CD4-positive, alpha-beta T cell (primary cell): ENCODE results near the gene CD58. TPM values are rescaled to one million over a fixed set of nuclear protein-coding genes. Genes with fewer than 3 reads are reported as not detected.

Experiments
- ATAC-seq: fragments of 200-7000 bp; cut with Tn5 transposase; one replicate; pipeline ENCODE4 v1.10.0; 2022; ENCODE audit warnings: mild to moderate bottlenecking; ENCODE audit not compliant: poor library complexity
- CTCF ChIA-PET: fragments of 350-600 bp; sonication (Branson Sonifier 250); formaldehyde crosslinking; loops from one replicate; lab custom pipeline; 2021; ENCODE audit warnings: antibody characterized with exemption, inconsistent platforms; lab: Charles Lee
- POLR2A ChIA-PET: fragments of 350-600 bp; sonication (Branson Sonifier 250); formaldehyde crosslinking; loops from one replicate; lab custom pipeline; 2021; ENCODE audit warnings: antibody characterized with exemption, inconsistent platforms; lab: Charles Lee
- DNase-seq, 14 experiments: peaks; one replicate each; pipeline ENCODE4 v3.0.0-alpha.2; 2013 to 2020; ENCODE audit warnings: mixed read lengths in 2 of 14
- H3K27ac ChIP-seq, 2 donors: one replicate each; pipeline versions ENCODE4 v1.5.1 to v1.7.0; 2013; ENCODE audit warnings: low read length in 2 of 2, low read depth in 1 of 2, mild to moderate bottlenecking in 1 of 2
- H3K27me3 ChIP-seq, 2 experiments: 1 replicate in 1 of 2; 2 replicates in 1 of 2; pipeline versions ENCODE4 v1.6.1 to v1.7.0; 2013; ENCODE audit warnings: low read length in 2 of 2, control low read depth in 1 of 2, mild to moderate bottlenecking in 1 of 2, moderate library complexity in 1 of 2; ENCODE audit not compliant: insufficient read depth in 2 of 2, control insufficient read depth in 1 of 2
- H3K36me3 ChIP-seq: one replicate; pipeline ENCODE4 v1.6.1; 2013; ENCODE audit warnings: low read length, control low read depth; ENCODE audit not compliant: insufficient read depth
- H3K4me1 ChIP-seq: one replicate; pipeline ENCODE4 v1.6.1; 2013; ENCODE audit warnings: low read length, control low read depth; ENCODE audit not compliant: insufficient read depth
- H3K4me3 ChIP-seq: one replicate; pipeline ENCODE4 v1.5.1; 2013; ENCODE audit warnings: mild to moderate bottlenecking, low read length, moderate library complexity
- H3K9me3 ChIP-seq, 2 experiments: 1 replicate in 1 of 2; 2 replicates in 1 of 2; pipeline versions ENCODE4 v1.6.1 to v1.7.0; 2013; ENCODE audit warnings: low read length in 2 of 2, mild to moderate bottlenecking in 2 of 2, control low read depth in 1 of 2, moderate library complexity in 1 of 2; ENCODE audit not compliant: control insufficient read depth in 1 of 2, insufficient read depth in 1 of 2
- H3K27ac Mint-ChIP-seq: one replicate; pipeline ENCODE4 v1.8.0; 2020; ENCODE audit warnings: mixed read lengths
- H3K27me3 Mint-ChIP-seq: one replicate; pipeline ENCODE4 v1.8.0; 2021; ENCODE audit warnings: mixed read lengths
- H3K36me3 Mint-ChIP-seq: one replicate; pipeline ENCODE4 v1.8.0; 2021; ENCODE audit warnings: low read depth, mixed read lengths
- H3K4me1 Mint-ChIP-seq: one replicate; pipeline ENCODE4 v1.8.0; 2021; ENCODE audit warnings: low read depth, mixed read lengths
- H3K4me3 Mint-ChIP-seq: one replicate; pipeline ENCODE4 v1.8.0; 2020; ENCODE audit warnings: mild to moderate bottlenecking, mixed read lengths
- H3K9me3 Mint-ChIP-seq: one replicate; pipeline ENCODE4 v1.8.0; 2020; ENCODE audit warnings: mixed read lengths
- intact Hi-C, 2 experiments: fragments of 100-400 bp; cut with DNase I in 1 of 2; cut with micrococcal nuclease in 1 of 2; formaldehyde crosslinking; loops; one replicate each; pipeline versions ENCODE4 v1.15.1 to v1.9.0; 2023 to 2025; cut with DNase I, micrococcal nuclease
- total RNA-seq, 174 experiments: library from RNA in 2 of 174; stranded (reverse) in 2 of 174; gene quantifications; one replicate each; pipeline ENCODE4 v1.2.3 and lab custom pipeline; 2021 to 2026
- TF ChIP-seq, protein P1 (sequence below): fragments of 200-600 bp; IDR thresholded peaks from one replicate; pipeline ENCODE4 v1.8.0; 2022; ENCODE audit warnings: antibody characterized with exemption, mild to moderate bottlenecking

The CD58 gene
- total RNA-seq, 2 experiments from 2014 or later = 4.2 to 5.7 TPM

DNA sequence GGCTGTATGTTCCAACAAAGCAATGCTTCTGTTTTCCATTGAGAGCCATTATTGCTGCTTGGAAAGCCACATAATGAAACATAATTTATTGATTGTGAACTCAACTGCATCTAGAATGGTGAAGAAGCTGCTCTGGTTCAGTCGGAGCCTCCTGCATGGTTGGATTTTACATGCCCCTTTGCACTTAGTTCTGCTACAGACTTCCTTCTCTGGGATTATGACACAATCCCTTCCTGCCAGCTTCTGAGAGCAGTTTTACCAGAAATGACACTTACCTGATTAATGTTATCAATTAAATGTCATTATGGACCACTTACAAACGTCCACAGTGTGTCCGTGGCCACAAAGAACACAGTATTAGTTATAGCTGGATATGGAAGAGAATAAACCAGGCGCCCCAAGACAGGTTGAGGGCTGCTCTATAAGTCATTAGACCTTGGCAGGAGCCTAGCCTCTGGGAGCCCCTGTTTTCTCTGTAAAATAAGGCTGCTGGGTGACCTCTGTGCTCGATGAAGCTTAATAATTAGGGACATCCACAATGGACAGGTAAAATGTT lies 7.0 kb upstream of the CD58 start:
- POLR2A ChIA-PET = no interaction called here
- H3K27ac Mint-ChIP-seq = no peak overlapping the region
- ATAC-seq (no peak), DNase-seq (no peak)
- H3K4me3 Mint-ChIP-seq = no peak overlapping the region
- CTCF ChIA-PET = no interaction called here
- Histone ChIP-seq H3K4me1 (no peaks in the 10 kb centered on the region), H3K27me3 (no peaks in the 10 kb centered on the region), H3K9me3 (no peaks in the 10 kb centered on the region), H3K27ac (no peak overlapping the region), H3K4me3 (no peak overlapping the region), H3K36me3 (no peaks in the 10 kb centered on the region)
- intact Hi-C loops = loop anchor here (5.0 to 10.0 kb wide), 4 partner anchors 89 to 787 kb away; partner anchors contain the start of genes IGSF3 (in 1 of the 2) and MAN1A2 (in 1 of the 2)
- TF ChIP-seq, protein P1, sequence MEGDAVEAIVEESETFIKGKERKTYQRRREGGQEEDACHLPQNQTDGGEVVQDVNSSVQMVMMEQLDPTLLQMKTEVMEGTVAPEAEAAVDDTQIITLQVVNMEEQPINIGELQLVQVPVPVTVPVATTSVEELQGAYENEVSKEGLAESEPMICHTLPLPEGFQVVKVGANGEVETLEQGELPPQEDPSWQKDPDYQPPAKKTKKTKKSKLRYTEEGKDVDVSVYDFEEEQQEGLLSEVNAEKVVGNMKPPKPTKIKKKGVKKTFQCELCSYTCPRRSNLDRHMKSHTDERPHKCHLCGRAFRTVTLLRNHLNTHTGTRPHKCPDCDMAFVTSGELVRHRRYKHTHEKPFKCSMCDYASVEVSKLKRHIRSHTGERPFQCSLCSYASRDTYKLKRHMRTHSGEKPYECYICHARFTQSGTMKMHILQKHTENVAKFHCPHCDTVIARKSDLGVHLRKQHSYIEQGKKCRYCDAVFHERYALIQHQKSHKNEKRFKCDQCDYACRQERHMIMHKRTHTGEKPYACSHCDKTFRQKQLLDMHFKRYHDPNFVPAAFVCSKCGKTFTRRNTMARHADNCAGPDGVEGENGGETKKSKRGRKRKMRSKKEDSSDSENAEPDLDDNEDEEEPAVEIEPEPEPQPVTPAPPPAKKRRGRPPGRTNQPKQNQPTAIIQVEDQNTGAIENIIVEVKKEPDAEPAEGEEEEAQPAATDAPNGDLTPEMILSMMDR = no peak
- peaks cover 4% of the 10 kb centered on the region for H3K27me3 Mint-ChIP-seq
- no peaks in the 10 kb centered on the region for H3K9me3 Mint-ChIP-seq
- peaks cover 6% of the 10 kb centered on the region for H3K4me1 Mint-ChIP-seq
- no peaks in the 10 kb centered on the region for H3K36me3 Mint-ChIP-seq

- Mint-ChIP-seq H3K36me3 (peaks cover 5% of the 10 kb centered on the region), H3K9me3 (no peaks in the 10 kb centered on the region), H3K27ac (no peak overlapping the region), H3K4me1 (peaks cover 16% of the 10 kb centered on the region), H3K27me3 (peaks cover 4% of the 10 kb centered on the region), H3K4me3 (peak overlapping the region; percentile 35)
- intact Hi-C loops = loop anchor here (1.0 to 10.0 kb wide), 12 partner anchors 21 to 790 kb away; partner anchors contain the start of genes IGSF3 (in 1 of the 2) and MAN1A2 (in 1 of the 2)
- Histone ChIP-seq H3K4me3 (no peak overlapping the region), H3K27ac (no peak overlapping the region), H3K9me3 (no peaks in the 10 kb centered on the region), H3K36me3 (no peaks in the 10 kb centered on the region), H3K4me1 (peaks cover 14% of the 10 kb centered on the region), H3K27me3 (no peaks in the 10 kb centered on the region)
- peak; percentile 16 to 82 (median 44) for DNase-seq
- POLR2A ChIA-PET = interaction anchor here (0.7 to 1.0 kb wide), 5 partner anchors 22 to 554 kb away, joined by 3 to 6 read pairs (median 3); partner anchors contain the start of gene TTF2
- TF ChIP-seq, protein P1 = peak; percentile 89
- CTCF ChIA-PET = interaction anchor here (0.7 to 2.1 kb wide), 20 partner anchors 12 to 554 kb away, joined by 3 to 13 read pairs (median 6); partner anchors contain the start of gene TTF2
- ATAC-seq = peak; percentile 18
Measured at GRCh38 chr1:116574581-116575291, 3.9 kb upstream of the CD58 start.

- Histone ChIP-seq H3K4me3 (no peak overlapping the region), H3K36me3 (no peaks in the 10 kb centered on the region), H3K27ac (no peak overlapping the region), H3K9me3 (no peaks in the 10 kb centered on the region), H3K4me1 (peaks cover 25% of the 10 kb centered on the region), H3K27me3 (no peaks in the 10 kb centered on the region)
- no peaks in the 10 kb centered on the region for H3K9me3 Mint-ChIP-seq
- ChIA-PET CTCF (interaction anchor here (0.8 to 2.1 kb wide), 11 partner anchors 13 to 487 kb away, joined by 3 to 13 read pairs (median 6); partner anchors contain the start of gene TTF2), POLR2A (interaction anchor here (0.7 to 1.0 kb wide), 2 partner anchors 406 to 555 kb away, joined by 3 to 6 read pairs; no protein-coding TSS in a partner anchor)
- H3K27me3 Mint-ChIP-seq = peaks cover 4% of the 10 kb centered on the region
- H3K4me1 Mint-ChIP-seq = peaks cover 28% of the 10 kb centered on the region
- peaks cover 7% of the 10 kb centered on the region for H3K36me3 Mint-ChIP-seq
- no peak overlapping the region for H3K4me3 Mint-ChIP-seq
- ATAC-seq = no peak
- no peak overlapping the region for H3K27ac Mint-ChIP-seq
- intact Hi-C loops = loop anchor here (1.0 to 10.0 kb wide), 9 partner anchors 22 to 791 kb away; partner anchors contain the start of gene MAN1A2 (in 1 of the 2)
- TF ChIP-seq, protein P1 = no peak
- DNase-seq = peak in 1 of 14 experiments; percentile 23
Measured at GRCh38 chr1:116573431-116574095, 2.7 kb upstream of the CD58 start.
